ENCODE results near the gene MSRB1.

DNA sequence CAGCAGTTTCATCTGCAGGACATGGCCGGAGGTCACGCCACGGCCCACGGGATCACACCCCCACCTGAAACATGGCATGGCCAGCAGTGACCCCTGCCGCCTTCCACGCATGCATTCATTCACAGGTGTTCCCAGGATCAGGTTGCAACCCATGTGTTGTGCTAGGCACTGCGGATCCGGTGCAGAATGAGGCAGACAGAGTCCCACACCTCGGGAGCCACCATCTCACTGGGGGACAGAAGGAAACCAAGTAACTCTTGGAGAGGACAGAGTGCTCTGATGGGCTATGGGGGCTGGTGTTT lies 4.3 kb upstream of the MSRB1 start:
- TF ChIP-seq, protein P1, sequence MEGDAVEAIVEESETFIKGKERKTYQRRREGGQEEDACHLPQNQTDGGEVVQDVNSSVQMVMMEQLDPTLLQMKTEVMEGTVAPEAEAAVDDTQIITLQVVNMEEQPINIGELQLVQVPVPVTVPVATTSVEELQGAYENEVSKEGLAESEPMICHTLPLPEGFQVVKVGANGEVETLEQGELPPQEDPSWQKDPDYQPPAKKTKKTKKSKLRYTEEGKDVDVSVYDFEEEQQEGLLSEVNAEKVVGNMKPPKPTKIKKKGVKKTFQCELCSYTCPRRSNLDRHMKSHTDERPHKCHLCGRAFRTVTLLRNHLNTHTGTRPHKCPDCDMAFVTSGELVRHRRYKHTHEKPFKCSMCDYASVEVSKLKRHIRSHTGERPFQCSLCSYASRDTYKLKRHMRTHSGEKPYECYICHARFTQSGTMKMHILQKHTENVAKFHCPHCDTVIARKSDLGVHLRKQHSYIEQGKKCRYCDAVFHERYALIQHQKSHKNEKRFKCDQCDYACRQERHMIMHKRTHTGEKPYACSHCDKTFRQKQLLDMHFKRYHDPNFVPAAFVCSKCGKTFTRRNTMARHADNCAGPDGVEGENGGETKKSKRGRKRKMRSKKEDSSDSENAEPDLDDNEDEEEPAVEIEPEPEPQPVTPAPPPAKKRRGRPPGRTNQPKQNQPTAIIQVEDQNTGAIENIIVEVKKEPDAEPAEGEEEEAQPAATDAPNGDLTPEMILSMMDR (IDR thresholded peaks at IDR 0.05) = no peak
- TF ChIP-seq POLR2A (IDR thresholded peaks at IDR 0.05) = no peak
- no peak for TF ChIP-seq EP300 (IDR thresholded peaks at IDR 0.05; ENCODE audit: low read depth)
